H9 (cell line): ENCODE data around the gene TMSB10. TPM values are rescaled to one million over a fixed set of nuclear protein-coding genes. Genes with fewer than 3 reads are reported as not detected.

Source experiments
- DNase-seq: peaks from one replicate; pipeline ENCODE4 v3.0.0-alpha.2; 2017
- H2AFZ ChIP-seq: one replicate; pipeline ENCODE4 v1.6.1; 2013; ENCODE audit warnings: mild to moderate bottlenecking, low read length, control low read depth, moderate library complexity
- H2AK5ac ChIP-seq: 2 replicates; pipeline ENCODE4 v1.6.1; 2013; ENCODE audit warnings: low read length, control low read depth, mixed read lengths; ENCODE audit not compliant: insufficient read length
- H2BK120ac ChIP-seq: one replicate; pipeline ENCODE4 v1.6.1; 2013; ENCODE audit warnings: low read depth, mild to moderate bottlenecking, low read length, control low read depth, inconsistent platforms; ENCODE audit not compliant: poor library complexity, severe bottlenecking
- H2BK12ac ChIP-seq: 2 replicates; pipeline ENCODE4 v1.6.1; 2013; ENCODE audit warnings: low read length, control low read depth, mixed read lengths, low read depth; ENCODE audit not compliant: insufficient read length
- H2BK15ac ChIP-seq: 2 replicates; pipeline ENCODE4 v1.6.1; 2013; ENCODE audit warnings: low read depth, low read length, control low read depth
- H2BK20ac ChIP-seq: one replicate; pipeline ENCODE4 v1.6.1; 2013; ENCODE audit warnings: low read depth, mild to moderate bottlenecking, low read length, control low read depth, inconsistent platforms; ENCODE audit not compliant: poor library complexity, severe bottlenecking
- H2BK5ac ChIP-seq: 2 replicates; pipeline ENCODE4 v1.6.1; 2013; ENCODE audit warnings: low read length, control low read depth, mixed read lengths; ENCODE audit not compliant: insufficient read length
- H3K14ac ChIP-seq: 2 replicates; pipeline ENCODE4 v1.6.1; 2013; ENCODE audit warnings: low read length, control low read depth; ENCODE audit not compliant: insufficient read depth
- H3K18ac ChIP-seq: 2 replicates; pipeline ENCODE4 v1.6.1; 2013; ENCODE audit warnings: low read depth, mild to moderate bottlenecking, mixed read lengths, low read length, control low read depth; ENCODE audit not compliant: insufficient read length
- H3K23ac ChIP-seq: 2 replicates; pipeline ENCODE4 v1.6.1; 2013; ENCODE audit warnings: low read length, control low read depth, mixed read lengths, low read depth; ENCODE audit not compliant: insufficient read length
- H3K23me2 ChIP-seq: 2 replicates; pipeline ENCODE4 v1.6.1; 2013; ENCODE audit warnings: low read depth, mild to moderate bottlenecking, mixed read lengths, low read length, control low read depth; ENCODE audit not compliant: insufficient read length, poor library complexity, severe bottlenecking
- H3K27ac ChIP-seq: 2 replicates; pipeline ENCODE4 v1.5.1; 2013; ENCODE audit warnings: low read length, control low read depth, mixed read lengths, low read depth; ENCODE audit not compliant: insufficient read length
- H3K27me3 ChIP-seq: 2 replicates; pipeline ENCODE4 v1.6.1; 2013; ENCODE audit warnings: low read length, control low read depth, inconsistent platforms; ENCODE audit not compliant: insufficient read depth
- H3K4ac ChIP-seq: 2 replicates; pipeline ENCODE4 v1.6.1; 2013; ENCODE audit warnings: low read depth, mild to moderate bottlenecking, control low read depth, inconsistent platforms, low read length, moderate library complexity
- H3K4me1 ChIP-seq: 2 replicates; pipeline ENCODE4 v1.6.1; 2013; ENCODE audit warnings: low read length, control low read depth, inconsistent platforms; ENCODE audit not compliant: insufficient read depth
- H3K4me2 ChIP-seq: 2 replicates; pipeline ENCODE4 v1.6.1; 2013; ENCODE audit warnings: low read length, control low read depth, mixed read lengths; ENCODE audit not compliant: insufficient read length, insufficient read depth
- H3K56ac ChIP-seq: 2 replicates; pipeline ENCODE4 v1.6.1; 2013; ENCODE audit warnings: low read depth, mild to moderate bottlenecking, mixed read lengths, low read length, control low read depth; ENCODE audit not compliant: insufficient read length
- H3K79me1 ChIP-seq: 2 replicates; pipeline ENCODE4 v1.6.1; 2013; ENCODE audit warnings: low read depth, mild to moderate bottlenecking, moderate library complexity, low read length, control low read depth, inconsistent platforms; ENCODE audit not compliant: insufficient read depth, poor library complexity, severe bottlenecking
- H3K79me2 ChIP-seq: 2 replicates; pipeline ENCODE4 v1.6.1; 2013; ENCODE audit warnings: low read length, control low read depth, inconsistent platforms; ENCODE audit not compliant: insufficient read depth
- H3K9ac ChIP-seq: 2 replicates; pipeline ENCODE4 v1.6.1; 2013; ENCODE audit warnings: low read length, control low read depth, mixed read lengths; ENCODE audit not compliant: insufficient read length; ENCODE audit errors: extremely low read depth
- H3K9me3 ChIP-seq: one replicate; pipeline ENCODE4 v1.6.1; 2013; ENCODE audit warnings: low read depth, low read length, inconsistent platforms; ENCODE audit not compliant: control insufficient read depth
- H3T11ph ChIP-seq: one replicate; pipeline ENCODE4 v1.6.1; 2013; ENCODE audit warnings: mild to moderate bottlenecking, low read length, control low read depth, inconsistent platforms
- H4K20me1 ChIP-seq: one replicate; pipeline ENCODE4 v1.6.1; 2013; ENCODE audit not compliant: control insufficient read depth, insufficient read length, insufficient read depth
- H4K5ac ChIP-seq: 2 replicates; pipeline ENCODE4 v1.6.1; 2013; ENCODE audit warnings: low read depth, mild to moderate bottlenecking, mixed read lengths, low read length, control low read depth; ENCODE audit not compliant: insufficient read length
- H4K8ac ChIP-seq: replicated peaks from 2 replicates; pipeline ENCODE4 v1.6.1; 2013; ENCODE audit warnings: low read length, control low read depth, mixed read lengths, low read depth; ENCODE audit not compliant: insufficient read length
- H4K91ac ChIP-seq: 2 replicates; pipeline ENCODE4 v1.6.1; 2013; ENCODE audit warnings: low read depth, mild to moderate bottlenecking, moderate library complexity, mixed read lengths, low read length, control low read depth; ENCODE audit not compliant: insufficient read length
- H3K27ac Mint-ChIP-seq, 3 experiments: 2 replicates in 2 of 3; 3 replicates in 1 of 3; pipeline ENCODE4 v1.8.0; 2020 to 2021; ENCODE audit warnings: mixed read lengths in 3 of 3, mild to moderate bottlenecking in 1 of 3, moderate library complexity in 1 of 3
- H3K27me3 Mint-ChIP-seq: 2 replicates; pipeline ENCODE4 v1.8.0; 2021; ENCODE audit warnings: low read depth, mild to moderate bottlenecking, moderate library complexity, mixed read lengths
- H3K36me3 Mint-ChIP-seq, 3 experiments: 2 replicates in 2 of 3; 3 replicates in 1 of 3; pipeline ENCODE4 v1.8.0; 2020 to 2021; ENCODE audit warnings: low read depth in 3 of 3, mixed read lengths in 3 of 3; ENCODE audit not compliant: insufficient read depth in 1 of 3
- H3K4me1 Mint-ChIP-seq, 2 experiments: 2 replicates each; pipeline ENCODE4 v1.8.0; 2020; ENCODE audit warnings: mixed read lengths in 2 of 2
- H3K4me3 Mint-ChIP-seq, 2 experiments: 2 replicates in 1 of 2; 3 replicates in 1 of 2; pipeline ENCODE4 v1.8.0; 2020 to 2021; ENCODE audit warnings: mild to moderate bottlenecking in 2 of 2, mixed read lengths in 2 of 2, moderate library complexity in 1 of 2
- H3K9me3 Mint-ChIP-seq, 2 experiments: 2 replicates in 1 of 2; 3 replicates in 1 of 2; pipeline ENCODE4 v1.8.0; 2020; ENCODE audit warnings: mild to moderate bottlenecking in 2 of 2, mixed read lengths in 2 of 2, moderate library complexity in 1 of 2
- WGBS: extraction: QIAGEN DNeasy Blood & Tissue Kit; methylation state at CpG from one replicate; pipeline ENCODE4 v1.1.7; 2013; ENCODE audit warnings: missing lambda C conversion rate, low lambda C conversion rate, mixed read lengths; ENCODE audit not compliant: insufficient read length; ENCODE audit errors: extremely low coverage; 5-methylcytosine and 5-hydroxymethylcytosine counted together
- total RNA-seq: library from RNA; stranded (reverse); gene quantifications from 2 replicates; pipeline ENCODE4 v1.2.1, GENCODE V29; 2021
- TF ChIP-seq, protein P1 (sequence below): fragments of 200-600 bp; sonication (generic); conservative IDR thresholded peaks from 3 replicates; pipeline ENCODE4 v1.8.0; 2021; ENCODE audit warnings: antibody characterized with exemption, mild to moderate bottlenecking

The TMSB10 gene
- total RNA-seq, 1 experiment from 2014 or later = 755 TPM

DNA sequence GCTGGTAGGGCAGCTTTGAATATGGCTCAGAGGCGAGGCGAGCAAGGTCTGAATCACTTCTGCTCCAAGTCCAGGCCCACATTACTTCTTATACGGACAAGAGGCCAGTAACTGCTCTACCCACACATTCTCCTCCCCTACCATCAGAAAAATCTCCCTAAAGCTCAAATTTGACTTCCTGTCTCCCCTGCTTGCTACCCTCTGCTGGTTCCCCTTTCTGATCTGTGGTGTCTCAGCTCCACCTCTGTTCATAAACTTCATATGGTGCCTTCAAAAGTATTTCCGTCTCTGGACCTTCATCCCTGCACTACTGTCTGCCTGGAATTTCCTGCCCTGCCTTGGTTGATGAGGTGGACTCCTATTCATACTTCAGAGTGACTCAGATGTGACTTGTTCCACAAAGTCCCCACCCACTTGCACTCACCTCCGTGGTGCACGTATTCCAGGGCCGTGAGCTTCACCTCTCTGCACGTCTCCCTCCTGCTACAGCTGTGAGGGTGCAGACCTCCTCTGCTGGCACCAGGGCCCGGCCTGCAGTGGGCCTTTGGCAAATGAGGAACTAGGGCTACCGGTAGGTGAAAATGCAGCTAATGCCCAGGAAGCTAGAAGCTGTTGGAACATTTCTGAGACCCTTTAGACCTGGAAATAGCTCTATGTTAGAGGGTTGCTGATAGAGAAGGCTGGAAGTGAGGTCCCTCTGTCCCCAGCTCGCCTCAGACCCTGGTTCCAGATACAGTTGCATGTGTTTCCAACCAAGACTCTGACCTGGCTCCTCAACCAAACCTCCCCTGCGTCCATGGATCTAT, 41.0 kb downstream of the TMSB10 start:
- no peak for DNase-seq

More for the DNA sequence above, 41.0 kb downstream of the TMSB10 start:
- no CpG with 5 or more reads among the region's 12 CpGs for WGBS
- Histone ChIP-seq H3K27me3 (no peaks in the 10 kb centered on the region), H3K56ac (no peak overlapping the region), H3K14ac (no peak overlapping the region), H3K23ac (no peak overlapping the region), H2AFZ (no peak overlapping the region), H3K79me2 (no peaks in the 10 kb centered on the region), H4K5ac (no peak overlapping the region), H3K4me2 (no peak overlapping the region), H2BK20ac (no peak overlapping the region), H3T11ph (no peak overlapping the region), H3K18ac (no peak overlapping the region), H3K23me2 (no peaks in the 10 kb centered on the region), H3K9ac (no peak overlapping the region), H2BK15ac (no peak overlapping the region), H2BK12ac (no peak overlapping the region), H3K9me3 (no peaks in the 10 kb centered on the region), H2AK5ac (no peak overlapping the region), H4K8ac (no peak overlapping the region), H4K91ac (no peak overlapping the region), H3K27ac (no peak overlapping the region), H2BK5ac (no peak overlapping the region), H3K4me1 (no peaks in the 10 kb centered on the region; the same call in 1 of the 2 replicates), H3K79me1 (no peaks in the 10 kb centered on the region), H3K4ac (no peak overlapping the region), H2BK120ac (no peak overlapping the region), H4K20me1 (no peaks in the 10 kb centered on the region)
- H3K4me3 Mint-ChIP-seq = no peak overlapping the region
- H3K9me3 Mint-ChIP-seq = no peaks in the 10 kb centered on the region
- H3K27ac Mint-ChIP-seq = peak overlapping the region; percentile 0 to 66 (median 40); a peak in 4 of 7 replicates
- no peaks in the 10 kb centered on the region for H3K36me3 Mint-ChIP-seq
- peaks cover 13 to 19% of the 10 kb centered on the region in 2 experiments for H3K4me1 Mint-ChIP-seq
- H3K27me3 Mint-ChIP-seq = no peaks in the 10 kb centered on the region
- TF ChIP-seq, protein P1, sequence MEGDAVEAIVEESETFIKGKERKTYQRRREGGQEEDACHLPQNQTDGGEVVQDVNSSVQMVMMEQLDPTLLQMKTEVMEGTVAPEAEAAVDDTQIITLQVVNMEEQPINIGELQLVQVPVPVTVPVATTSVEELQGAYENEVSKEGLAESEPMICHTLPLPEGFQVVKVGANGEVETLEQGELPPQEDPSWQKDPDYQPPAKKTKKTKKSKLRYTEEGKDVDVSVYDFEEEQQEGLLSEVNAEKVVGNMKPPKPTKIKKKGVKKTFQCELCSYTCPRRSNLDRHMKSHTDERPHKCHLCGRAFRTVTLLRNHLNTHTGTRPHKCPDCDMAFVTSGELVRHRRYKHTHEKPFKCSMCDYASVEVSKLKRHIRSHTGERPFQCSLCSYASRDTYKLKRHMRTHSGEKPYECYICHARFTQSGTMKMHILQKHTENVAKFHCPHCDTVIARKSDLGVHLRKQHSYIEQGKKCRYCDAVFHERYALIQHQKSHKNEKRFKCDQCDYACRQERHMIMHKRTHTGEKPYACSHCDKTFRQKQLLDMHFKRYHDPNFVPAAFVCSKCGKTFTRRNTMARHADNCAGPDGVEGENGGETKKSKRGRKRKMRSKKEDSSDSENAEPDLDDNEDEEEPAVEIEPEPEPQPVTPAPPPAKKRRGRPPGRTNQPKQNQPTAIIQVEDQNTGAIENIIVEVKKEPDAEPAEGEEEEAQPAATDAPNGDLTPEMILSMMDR = no peak
